GM19023 (cell line): ENCODE measurements around the gene LRP5.

Experiments
- ATAC-seq: cut with Tn5 transposase; IDR thresholded peaks from one replicate; pipeline ENCODE4 v1.9.1; 2021; ENCODE audit warnings: mild to moderate bottlenecking, moderate library complexity; ENCODE audit not compliant: unreplicated experiment

The LRP5 gene

DNA sequence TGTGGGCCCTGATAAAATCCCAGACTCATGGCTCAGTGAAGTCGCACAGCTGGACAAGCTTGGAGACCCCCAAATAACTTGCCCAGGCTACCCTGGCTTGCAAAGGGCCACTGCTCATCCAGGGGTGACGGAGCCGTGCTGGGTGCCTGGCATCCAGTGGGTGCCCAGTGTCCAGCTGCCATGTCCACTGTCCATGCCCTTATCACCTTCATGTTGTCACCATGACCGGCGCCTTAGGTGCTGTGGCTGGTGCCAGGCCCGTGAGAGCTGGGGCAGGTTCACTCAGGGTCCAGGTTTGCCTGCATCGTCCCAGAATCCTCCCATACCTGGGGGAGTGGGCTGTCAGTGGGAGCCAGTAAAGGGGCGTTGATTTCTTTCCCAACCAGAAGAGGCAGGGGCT is 57.4 kb downstream of the LRP5 start:
- no peak for ATAC-seq

DNA sequence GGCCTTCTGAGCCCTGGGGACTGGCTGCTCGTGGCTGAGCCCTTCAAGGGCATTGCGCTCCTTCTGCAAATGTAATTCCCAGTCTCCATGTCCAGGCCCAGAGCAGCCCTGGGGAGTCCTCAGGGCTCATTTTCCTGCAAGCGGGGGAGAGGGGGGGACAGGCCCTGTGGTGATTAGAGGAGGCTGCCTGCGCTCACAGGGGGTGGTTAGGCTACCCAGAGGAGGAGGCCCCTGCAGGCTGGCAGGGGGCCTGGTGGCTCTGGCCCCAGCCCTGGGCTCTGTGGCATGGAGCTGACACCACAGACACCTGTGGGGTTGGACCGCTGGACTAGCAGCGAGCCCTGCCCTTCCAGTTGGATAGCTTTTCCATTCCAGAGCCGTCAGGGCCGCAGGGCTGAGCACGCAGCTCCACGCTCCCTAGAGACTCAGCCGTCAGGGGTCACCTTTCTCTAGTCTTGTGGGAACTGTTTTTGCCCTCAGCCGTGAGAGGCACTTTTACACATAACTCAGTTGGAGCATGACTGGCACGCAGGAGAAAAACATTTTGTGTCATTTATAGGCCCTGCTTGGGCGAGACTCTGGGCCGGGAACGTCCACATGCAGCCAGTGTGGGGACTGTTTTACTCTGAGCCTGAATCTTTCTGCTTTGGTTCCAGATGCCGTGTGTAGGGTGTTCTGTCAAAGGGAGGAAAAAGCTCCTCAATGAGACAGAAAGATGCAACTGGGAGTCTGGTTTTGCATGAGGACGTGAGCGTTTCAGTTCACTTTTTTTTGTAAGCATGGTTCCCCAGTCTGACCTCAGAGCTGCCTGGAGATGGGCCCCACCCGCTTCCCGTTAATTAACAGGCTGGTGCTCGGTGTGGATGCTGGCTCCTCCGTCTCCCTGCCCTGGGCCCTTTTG is 58.1 kb downstream of the LRP5 start:
- ATAC-seq: no peak

DNA sequence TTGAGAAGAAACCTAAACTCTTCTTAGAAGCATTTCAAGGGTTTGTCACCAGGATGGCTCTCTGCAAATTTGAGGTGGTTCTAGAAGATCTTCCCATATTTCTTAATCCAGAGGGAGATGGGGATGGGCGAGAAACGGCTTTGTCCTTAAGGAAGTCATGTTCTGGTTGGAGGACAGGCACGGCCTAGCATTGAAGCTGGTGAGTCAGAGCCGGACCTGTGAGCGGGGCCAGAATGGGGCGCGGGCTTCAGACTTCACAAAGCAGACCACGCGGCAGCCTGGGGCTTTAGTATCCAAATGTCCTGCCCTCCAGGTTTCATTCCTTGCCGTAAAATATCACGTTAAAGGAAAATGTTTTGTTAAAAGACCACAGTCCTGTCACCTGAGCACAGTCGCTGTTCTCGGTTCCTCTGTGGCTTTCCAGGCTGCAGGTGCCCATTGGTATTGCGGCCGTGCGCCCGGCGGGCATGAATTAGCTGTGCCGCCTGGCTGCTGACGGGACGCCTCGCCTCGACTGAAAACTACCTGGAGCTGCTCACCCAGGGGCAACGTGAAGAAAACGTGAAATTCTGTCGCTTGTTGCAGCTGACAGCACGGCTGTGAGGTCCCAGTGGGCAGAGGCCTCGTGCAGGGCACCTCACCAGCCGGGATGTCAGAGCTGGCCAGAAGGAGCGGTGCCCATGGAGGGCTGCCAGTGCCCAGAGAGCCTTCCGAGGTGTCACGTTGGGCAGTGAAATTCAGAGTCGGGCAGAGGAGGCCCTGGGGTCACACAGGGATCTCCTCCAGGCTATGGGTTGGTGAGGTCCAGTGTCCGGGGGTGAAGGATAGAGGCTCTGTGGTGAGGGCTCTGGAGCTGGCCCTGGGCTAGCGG is 59.0 kb downstream of the LRP5 start:
- ATAC-seq: no peak

DNA sequence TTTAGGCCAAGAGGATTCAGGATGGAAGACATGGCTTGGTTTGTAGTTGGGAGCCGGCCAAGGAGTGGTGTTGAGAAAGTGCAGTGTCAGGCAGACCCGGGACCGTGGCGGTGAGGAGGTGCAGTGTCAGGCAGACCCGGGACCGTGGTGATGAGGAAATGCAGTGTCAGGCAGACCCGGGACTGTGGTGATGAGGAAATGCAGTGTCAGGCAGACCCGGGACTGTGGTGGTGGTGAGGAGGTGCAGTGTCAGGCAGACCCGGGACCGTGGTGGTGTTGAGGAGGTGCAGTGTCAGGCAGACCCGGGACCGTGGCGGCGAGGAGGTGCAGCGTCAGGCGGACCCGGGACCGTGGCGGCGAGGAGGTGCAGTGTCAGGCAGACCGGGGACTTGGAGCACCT is 59.7 kb downstream of the LRP5 start:
- no peak for ATAC-seq

DNA sequence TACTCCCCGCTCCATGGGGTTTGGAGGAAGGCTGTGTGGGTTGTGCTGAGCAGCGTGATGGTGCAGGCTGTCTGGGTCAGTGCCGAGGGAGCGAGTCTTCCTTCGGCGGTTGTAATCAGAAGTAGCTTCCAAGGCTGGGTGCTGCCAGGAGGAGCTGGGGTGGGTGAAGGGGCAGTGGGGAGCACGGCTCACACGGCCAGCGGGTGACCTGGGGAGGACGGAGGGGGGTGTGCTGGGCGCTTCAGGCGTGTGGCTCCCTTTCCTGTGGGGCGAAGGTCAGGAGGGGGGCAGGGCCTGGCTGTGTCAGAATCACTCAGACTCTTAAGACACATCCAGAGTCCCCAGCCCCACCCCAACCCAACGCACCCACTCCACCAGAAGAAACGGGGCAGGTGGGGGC is 60.2 kb downstream of the LRP5 start:
- ATAC-seq: no peak

DNA sequence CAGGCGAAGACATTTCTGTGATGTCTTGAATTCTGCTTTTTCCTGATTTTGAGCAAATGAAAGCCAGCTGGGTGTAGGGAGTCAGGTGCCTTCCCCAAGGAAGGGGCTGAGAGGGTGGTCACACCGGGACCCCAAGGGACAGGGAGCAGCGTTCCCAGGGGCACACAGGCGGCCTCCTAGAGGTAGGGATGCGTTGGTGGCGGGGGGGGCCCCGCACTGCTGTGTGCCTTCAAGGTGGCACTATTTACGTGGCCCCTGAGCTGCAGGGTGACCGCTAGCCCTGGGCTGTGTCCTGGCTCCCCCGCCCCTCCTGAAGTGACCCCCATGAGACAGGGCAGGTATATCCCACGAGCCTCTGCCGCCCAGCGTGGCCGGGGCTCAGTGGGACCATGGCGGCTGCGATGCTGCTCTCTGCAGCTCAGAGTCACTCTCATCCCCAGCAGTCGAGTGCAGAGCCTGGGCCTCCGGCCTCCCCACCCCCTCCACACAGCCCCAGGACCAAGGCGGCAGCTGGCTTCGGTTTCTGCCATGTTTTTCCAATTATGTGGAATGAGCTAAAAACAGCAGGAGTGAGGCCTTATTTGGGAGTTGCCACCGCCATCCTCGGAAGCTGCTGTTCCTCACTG is 60.9 kb downstream of the LRP5 start:
- no peak for ATAC-seq

DNA sequence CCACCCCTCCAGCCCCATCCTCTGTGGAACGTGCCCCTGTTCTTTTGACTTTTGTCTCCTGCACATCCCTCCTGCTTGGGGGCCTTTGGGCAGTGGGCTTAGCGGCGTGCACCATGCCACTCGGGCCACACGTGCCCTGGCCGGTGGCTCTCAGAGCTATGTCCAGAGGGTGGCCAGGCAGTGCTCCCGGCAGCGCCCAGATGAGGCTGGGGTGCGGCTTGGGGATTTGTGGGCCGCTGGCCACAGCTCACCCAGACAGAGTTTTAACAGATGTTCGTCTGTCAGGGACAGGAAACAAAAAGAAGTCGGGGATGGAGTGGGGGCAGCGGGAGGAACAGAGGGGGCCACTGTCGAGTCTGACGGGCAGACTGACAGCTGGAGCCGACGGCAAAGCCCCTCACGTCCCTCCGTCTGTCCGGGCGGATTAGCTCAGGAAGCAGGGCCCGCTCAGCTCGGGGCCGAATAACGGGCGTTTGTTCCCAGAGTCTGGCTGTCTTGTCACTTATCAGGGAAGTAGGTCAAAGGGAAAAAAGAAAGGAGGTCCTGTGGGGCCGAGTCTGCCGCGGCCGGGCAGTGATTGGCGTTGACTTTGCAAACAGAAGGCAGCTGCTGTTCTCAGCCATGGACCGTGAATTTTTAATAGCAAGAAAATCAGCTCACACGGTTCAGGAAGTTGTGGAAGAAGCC is 61.6 kb downstream of the LRP5 start:
- no peak for ATAC-seq

DNA sequence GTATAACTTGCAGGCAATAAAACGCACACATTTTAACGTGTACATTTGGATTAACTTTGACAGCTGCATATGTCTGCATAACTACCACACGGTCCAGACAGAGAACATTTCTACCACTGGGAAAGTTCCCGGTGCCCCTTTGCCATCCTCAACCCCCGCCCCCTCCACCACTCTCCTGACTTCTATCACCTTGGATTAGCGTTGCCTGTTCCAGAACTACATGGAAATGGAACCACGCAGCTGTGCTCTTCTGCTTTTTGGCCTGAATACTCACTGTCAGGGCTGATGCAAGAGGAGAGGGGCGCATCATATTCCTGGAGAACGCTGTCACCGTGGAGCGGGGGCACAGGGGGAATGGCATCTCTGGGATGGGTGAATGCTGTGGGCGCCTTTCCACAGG is 62.1 kb downstream of the LRP5 start:
- ATAC-seq: no peak

DNA sequence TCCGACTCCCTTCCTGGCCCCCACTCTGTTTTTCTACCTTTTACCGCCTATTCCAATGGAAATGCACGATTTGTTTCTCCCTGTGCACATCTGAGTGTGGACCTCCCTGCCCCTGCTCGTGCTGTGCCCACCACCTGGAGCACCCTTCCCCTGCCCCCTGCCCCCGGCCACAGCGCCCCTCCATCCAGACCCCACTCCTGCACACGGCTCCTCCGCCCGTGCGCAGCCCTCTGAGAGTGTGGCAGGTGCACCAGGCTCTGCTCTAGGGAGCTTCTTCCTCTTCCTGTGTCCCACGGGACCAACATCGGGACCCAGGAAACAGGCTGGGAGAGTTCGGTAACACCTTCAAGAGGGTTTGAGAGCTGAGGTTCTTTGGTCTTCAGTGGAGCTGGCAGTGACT is 62.9 kb downstream of the LRP5 start:
- ATAC-seq: no peak

DNA sequence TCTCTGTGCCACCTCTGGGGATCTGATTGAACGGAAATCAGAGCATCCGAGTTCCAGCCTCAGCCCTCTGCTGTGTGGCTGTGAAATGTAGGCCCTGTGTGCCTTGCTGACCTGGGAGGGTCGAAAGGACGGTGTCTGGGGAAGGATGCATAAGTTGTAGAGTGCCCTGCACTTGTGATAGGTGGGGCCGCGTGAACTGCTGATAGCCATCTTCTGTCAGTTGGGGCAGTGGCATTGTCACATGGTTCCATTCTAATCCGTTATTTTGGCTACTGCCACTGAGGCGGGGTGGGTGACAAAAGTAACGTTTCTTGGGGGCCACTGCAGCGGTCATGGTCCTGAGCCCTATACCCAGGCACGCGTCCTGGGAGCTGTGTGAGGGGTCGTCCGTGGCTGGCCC is 63.4 kb downstream of the LRP5 start:
- no peak for ATAC-seq

DNA sequence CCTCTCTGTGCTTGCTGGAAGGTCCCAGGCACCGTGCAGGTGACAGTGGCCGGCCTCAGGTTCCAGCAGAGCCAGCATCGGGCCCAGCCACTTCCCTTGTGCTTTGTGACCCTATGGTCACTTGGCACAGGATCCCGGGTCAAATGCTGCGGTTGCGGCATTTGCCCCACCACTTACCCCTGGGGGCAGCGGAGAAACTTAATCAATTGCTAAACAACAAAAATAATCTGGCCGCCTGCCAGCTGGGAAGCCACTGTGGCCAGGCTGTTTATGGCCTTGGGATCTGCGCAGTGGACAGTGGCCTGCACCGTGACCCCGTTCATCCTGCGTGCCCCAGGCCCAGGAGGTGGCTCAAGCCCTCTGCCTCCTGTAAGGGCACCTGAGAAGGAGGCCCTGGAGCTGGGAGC is 65.0 kb downstream of the LRP5 start:
- no peak for ATAC-seq

DNA sequence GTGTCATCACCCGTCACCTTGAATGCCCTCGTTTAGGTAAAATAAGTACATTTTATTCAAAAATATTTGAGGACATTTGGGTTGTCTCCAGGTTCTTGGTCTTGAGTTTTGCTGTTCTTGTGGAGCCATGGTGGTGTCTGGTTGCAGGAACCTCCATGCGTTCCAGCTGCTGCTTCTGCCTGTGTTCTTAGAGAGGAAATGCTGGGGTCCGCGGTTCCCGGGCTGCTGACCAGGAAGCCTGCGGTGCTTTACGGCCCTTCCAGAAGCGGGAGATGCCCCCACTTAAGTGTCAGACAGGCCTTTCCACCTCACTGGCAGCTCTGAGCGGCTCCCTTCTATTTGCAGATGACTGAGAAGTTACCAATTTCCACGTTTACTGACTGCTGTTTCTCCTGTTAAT is 66.8 kb downstream of the LRP5 start:
- ATAC-seq: no peak

DNA sequence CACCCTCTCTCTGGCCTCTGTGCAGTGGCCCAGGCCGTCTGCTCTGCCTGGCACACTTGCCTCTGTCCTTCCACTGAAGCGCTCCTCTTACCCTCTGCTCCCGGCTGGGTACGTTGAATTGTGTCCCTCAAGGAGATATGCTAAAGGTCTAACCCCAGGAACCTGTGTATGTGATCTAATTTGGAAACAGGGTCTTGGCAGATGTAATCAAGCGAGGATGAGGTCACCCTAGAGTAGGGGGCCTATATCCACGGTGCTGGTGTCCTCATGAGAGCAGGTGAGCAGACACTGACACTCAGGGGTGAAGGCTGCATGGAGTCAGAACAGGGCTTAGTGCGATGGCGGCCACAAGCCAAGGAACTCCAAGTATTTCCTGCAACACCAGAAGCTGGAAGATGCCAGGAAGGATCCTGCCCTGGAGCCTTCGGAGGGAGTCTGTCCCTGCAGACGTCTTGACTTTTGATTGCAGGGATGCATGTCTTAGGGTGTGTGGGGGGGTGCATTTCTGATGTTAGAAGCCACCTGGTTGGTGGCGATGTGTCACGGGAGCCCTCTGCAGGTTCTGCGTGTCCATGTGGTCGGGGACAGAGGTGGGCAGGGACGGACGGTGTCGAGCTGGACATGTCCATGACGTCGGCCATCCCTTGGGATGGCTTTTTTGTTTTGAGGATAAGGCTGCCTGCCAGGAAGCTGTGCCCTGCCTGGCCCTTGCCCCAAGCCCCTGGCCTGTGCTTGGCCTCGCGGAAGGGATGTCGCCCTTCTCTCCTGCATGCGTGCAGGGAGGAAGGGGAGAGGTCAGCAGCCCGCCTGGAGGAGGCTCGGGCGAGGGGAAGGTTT is 68.6 kb downstream of the LRP5 start:
- no peak for ATAC-seq

DNA sequence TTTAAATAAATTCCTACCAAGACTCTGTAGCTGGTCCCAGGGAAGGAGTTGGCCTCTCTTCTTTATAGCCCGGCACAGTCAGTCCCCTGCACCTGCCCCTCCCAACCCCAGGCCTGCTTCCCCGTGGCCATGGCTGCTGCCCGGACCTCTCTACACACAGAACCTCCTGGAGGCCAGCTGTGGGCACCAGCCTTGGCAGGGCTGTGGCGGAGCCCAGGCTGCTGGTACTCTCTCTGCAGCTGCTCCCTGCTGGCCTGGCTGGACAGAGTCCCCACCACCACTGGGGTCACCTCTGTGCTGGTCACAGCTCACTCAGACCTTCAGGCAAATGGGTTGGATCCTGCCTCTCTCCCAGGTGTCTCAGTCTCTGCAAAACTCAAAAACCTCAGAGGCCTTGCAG is 69.3 kb downstream of the LRP5 start:
- no peak for ATAC-seq

DNA sequence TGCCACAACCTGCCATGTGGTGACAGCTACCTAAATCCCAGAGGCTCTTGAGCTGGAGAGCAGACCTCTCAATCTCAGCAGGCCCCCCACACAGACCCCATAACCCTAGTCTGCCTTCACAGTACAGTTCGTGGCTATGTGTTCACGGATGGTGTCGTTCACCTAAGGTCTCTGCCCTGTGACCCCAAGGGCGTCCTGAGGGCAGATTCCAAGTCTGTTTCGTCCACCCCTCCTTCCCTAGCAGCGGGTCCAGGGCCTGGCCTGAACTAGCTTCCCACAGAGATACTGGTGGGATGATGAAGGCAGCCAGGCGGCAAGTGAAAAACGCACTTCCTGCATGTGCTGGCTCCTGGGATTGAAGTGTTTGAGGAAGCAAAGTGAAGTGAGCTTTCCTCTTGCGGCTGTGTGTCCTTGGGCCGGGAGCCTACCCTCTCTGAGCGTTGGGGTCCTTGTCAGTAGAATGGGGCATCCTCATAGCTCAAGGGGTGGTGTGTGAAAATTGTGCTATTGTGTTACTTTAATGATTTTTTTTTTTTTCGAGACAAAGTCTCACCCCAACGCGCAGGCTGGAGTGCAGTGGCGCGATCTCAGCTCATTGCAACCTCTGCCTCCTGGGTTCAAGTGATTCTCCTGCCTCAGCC is 70.1 kb downstream of the LRP5 start:
- no peak for ATAC-seq

DNA sequence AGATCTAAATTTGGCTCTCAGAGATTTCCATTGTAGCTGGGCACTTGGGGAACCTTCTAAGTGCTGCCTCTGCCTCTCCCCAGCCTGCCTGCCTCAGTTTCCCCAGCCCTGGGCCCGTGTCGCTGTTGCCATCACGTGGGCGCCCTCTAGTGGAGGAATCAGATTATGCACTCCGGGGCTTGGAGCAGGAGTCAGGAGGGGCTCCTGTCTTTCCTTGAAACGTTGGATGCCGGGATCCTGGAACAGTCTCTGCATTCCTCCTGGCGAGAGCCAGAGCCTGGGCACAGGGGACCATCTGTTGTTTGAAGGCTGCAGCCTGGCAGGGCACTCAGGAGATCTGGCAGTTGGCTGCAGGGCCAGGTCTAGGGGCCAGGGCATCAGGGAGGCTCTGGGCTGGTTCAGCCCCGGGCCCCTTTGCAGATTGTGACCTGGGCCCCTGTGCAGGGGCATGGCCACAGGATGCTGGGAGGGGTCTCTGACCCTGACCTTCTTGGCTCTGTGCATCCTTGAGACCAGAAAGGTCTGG is 71.6 kb downstream of the LRP5 start:
- no peak for ATAC-seq

DNA sequence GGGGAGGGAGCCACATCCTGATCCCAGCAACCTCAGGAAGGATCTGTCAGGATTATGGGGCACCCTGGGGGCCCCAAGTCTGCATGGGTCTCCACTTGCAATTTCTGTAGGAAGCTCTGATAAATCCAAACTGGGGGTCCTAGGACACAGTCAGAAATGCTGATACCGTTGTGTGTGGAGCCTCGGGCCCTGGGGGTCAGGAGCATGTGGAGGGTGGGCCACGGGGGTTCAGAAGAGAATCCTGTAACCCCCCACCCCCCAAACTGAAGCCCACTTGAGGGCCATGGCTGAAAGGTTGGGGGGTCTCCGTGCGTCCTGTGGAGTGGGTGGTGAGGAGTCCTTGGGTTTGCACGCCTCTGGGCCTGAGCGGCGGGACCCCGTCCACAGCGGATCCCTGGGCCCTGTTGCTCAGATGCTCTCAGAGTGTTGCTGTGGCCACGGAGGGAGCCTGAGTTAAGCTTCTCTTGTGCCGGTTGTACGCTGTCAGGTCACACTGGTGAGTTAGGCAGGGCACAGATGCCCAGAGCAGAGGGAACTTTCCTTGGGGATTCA is 72.2 kb downstream of the LRP5 start:
- ATAC-seq: no peak

DNA sequence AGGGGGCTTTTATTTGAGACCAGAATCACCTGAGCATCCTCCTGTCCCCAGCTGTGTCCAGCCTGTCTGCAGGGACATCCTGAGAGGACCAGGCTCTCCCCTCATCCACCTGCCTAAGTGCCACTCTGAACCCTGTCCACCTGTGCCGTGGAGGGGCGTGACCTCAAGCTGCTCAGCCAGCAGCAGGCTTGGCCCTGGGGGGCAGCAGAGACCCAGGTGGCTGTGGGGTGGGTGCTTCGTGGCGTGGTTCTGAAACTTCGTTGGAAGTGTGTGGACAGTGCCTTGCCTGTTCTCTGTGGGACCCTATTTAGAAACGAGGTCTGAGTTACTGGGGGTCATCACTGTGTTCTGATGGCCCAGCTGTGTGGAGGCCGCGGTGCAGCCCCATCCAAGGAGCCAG is 72.7 kb downstream of the LRP5 start:
- no peak for ATAC-seq

DNA sequence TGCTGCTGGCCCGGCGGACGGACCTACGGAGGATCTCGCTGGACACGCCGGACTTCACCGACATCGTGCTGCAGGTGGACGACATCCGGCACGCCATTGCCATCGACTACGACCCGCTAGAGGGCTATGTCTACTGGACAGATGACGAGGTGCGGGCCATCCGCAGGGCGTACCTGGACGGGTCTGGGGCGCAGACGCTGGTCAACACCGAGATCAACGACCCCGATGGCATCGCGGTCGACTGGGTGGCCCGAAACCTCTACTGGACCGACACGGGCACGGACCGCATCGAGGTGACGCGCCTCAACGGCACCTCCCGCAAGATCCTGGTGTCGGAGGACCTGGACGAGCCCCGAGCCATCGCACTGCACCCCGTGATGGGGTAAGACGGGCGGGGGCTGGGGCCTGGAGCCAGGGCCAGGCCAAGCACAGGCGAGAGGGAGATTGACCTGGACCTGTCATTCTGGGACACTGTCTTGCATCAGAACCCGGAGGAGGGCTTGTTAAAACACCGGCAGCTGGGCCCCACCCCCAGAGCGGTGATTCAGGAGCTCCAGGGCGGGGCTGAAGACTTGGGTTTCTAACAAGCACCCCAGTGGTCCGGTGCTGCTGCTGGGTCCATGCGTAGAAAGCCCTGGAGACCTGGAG is 74.1 kb downstream of the LRP5 start:
- ATAC-seq: no peak
